ENCODE results near the gene SYP.

DNA sequence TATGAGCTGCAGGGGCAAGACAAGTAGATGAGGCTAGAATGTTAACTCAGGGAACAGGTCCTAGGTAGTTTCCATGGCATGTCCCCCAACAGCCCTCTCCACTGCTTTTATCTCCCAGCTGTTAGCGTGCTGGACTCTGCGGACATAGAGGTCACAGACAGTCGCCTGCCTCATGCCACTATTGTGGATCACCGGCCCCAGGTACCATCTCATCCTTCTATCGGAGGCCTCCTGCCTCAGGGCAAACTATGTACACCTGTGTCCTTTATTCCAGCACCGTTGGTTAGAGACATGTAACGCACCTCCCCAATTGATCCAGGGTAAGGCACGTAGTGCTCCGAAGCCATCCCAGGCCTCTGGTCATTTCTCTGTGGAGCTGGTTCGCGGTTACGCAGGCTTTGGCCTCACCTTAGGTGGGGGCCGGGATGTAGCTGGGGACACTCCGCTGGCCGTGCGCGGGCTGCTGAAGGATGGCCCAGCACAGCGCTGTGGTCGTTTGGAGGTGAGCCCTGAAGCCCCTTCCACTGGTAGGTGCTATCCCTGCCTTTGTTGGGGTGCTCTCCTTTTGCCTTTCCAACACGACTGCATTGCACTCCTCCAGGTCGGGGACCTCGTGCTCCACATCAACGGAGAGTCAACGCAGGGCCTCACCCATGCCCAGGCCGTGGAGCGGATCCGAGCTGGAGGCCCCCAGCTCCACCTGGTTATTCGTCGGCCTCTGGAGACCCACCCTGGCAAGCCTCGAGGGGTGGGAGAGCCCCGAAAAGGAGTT is 35.2 kb downstream of the SYP start:
- TF ChIP-seq, protein P1, sequence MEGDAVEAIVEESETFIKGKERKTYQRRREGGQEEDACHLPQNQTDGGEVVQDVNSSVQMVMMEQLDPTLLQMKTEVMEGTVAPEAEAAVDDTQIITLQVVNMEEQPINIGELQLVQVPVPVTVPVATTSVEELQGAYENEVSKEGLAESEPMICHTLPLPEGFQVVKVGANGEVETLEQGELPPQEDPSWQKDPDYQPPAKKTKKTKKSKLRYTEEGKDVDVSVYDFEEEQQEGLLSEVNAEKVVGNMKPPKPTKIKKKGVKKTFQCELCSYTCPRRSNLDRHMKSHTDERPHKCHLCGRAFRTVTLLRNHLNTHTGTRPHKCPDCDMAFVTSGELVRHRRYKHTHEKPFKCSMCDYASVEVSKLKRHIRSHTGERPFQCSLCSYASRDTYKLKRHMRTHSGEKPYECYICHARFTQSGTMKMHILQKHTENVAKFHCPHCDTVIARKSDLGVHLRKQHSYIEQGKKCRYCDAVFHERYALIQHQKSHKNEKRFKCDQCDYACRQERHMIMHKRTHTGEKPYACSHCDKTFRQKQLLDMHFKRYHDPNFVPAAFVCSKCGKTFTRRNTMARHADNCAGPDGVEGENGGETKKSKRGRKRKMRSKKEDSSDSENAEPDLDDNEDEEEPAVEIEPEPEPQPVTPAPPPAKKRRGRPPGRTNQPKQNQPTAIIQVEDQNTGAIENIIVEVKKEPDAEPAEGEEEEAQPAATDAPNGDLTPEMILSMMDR (IDR thresholded peaks at IDR 0.05; ENCODE audit: extremely low read depth in 1 of 2, insufficient read depth in 1 of 2, low read depth in 1 of 2, low read length in 2 of 2): no peak
- TF ChIP-seq EZH2 (IDR thresholded peaks at IDR 0.05; ENCODE audit: borderline replicate concordance, low read depth, low read length, severe bottlenecking) (no peak), POLR2A (IDR thresholded peaks at IDR 0.05; ENCODE audit: low read depth, low read length) (no peak), POLR2AphosphoS5 (IDR thresholded peaks at IDR 0.05; ENCODE audit: insufficient read depth, low read depth, low read length) (no peak), MAX (IDR thresholded peaks at IDR 0.05; ENCODE audit: insufficient read depth, insufficient read length) (no peak), FOS (IDR thresholded peaks at IDR 0.05; ENCODE audit: borderline replicate concordance, insufficient read depth, low read length) (no peak)
